Neural crest cell (in vitro differentiated cells): ENCODE measurements around the gene C14orf180. TPM values are rescaled to one million over a fixed set of nuclear protein-coding genes. Genes with fewer than 3 reads are reported as not detected.

Experiments
- DNase-seq: peaks from one replicate; pipeline ENCODE4 v3.0.0; 2021; ENCODE audit warnings: low read depth, mixed read lengths, low spot score
- H3K27ac Mint-ChIP-seq: one replicate; pipeline ENCODE4 v1.8.0; 2021; ENCODE audit warnings: mild to moderate bottlenecking, mixed read lengths; ENCODE audit not compliant: unreplicated experiment
- H3K27me3 Mint-ChIP-seq: 2 replicates; pipeline ENCODE4 v1.8.0; 2021; ENCODE audit warnings: low read depth, mild to moderate bottlenecking, mixed read lengths
- H3K36me3 Mint-ChIP-seq: 2 replicates; pipeline ENCODE4 v1.8.0; 2021; ENCODE audit warnings: low read depth, mild to moderate bottlenecking, mixed read lengths
- H3K4me1 Mint-ChIP-seq: 2 replicates; pipeline ENCODE4 v1.8.0; 2021; ENCODE audit warnings: mixed read lengths
- H3K4me3 Mint-ChIP-seq: one replicate; pipeline ENCODE4 v1.8.0; 2021; ENCODE audit warnings: mild to moderate bottlenecking, mixed read lengths
- H3K9me3 Mint-ChIP-seq: 2 replicates; pipeline ENCODE4 v1.8.0; 2021; ENCODE audit warnings: mixed read lengths
- total RNA-seq: library from RNA; stranded (reverse); gene quantifications from 2 replicates; pipeline ENCODE4 v1.2.1, GENCODE V29; 2021
- TF ChIP-seq, protein P1 (sequence below): fragments of 200-600 bp; sonication (generic); conservative IDR thresholded peaks from 2 replicates; pipeline ENCODE4 v1.5.0; 2021; ENCODE audit warnings: antibody characterized with exemption, mild to moderate bottlenecking

C14orf180 gene
- total RNA-seq, 1 donor from 2014 or later = not detected

DNA sequence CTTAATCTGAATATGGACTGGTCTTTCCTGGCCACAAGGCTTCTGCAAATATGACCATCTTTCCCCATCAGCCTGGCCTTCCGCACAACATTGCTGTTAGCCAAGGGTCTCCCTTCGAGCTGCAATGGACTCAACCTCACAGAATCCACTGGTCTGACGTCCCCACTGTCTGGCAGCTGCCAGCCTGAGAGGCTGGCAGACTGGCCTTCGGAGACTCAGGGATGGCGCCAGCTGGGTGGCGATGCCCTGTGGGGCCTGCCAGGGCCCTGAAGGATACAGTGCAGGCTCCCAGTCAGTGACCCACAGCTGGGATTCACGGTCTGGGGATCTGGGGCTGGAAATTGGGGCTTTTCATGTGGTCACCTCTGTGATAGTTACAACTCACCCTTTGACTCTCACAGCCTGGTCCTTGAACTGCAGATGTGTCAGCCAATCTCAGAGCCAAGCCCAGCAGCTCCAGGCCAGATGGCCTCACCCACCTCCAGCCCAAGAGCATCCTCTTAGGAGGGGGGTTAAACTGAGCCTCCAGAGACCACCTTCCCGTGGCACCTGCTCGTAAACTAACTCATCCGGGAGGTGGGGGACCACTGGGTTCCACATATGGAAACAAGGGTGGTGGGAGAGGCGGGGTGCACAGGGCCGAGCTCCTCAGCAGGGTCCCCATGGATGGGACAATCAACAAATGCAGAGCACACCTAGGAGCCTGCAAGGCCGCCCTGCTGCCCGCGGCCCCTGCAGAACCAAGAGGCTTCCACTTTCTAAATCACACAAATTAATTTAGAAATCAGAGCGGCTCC, 21.1 kb upstream of the C14orf180 start:
- Mint-ChIP-seq H3K4me1 (no peaks in the 10 kb centered on the region), H3K4me3 (no peak overlapping the region), H3K27ac (no peak overlapping the region), H3K27me3 (no peaks in the 10 kb centered on the region), H3K36me3 (no peaks in the 10 kb centered on the region), H3K9me3 (no peaks in the 10 kb centered on the region)
- DNase-seq = no peak
- TF ChIP-seq, protein P1, sequence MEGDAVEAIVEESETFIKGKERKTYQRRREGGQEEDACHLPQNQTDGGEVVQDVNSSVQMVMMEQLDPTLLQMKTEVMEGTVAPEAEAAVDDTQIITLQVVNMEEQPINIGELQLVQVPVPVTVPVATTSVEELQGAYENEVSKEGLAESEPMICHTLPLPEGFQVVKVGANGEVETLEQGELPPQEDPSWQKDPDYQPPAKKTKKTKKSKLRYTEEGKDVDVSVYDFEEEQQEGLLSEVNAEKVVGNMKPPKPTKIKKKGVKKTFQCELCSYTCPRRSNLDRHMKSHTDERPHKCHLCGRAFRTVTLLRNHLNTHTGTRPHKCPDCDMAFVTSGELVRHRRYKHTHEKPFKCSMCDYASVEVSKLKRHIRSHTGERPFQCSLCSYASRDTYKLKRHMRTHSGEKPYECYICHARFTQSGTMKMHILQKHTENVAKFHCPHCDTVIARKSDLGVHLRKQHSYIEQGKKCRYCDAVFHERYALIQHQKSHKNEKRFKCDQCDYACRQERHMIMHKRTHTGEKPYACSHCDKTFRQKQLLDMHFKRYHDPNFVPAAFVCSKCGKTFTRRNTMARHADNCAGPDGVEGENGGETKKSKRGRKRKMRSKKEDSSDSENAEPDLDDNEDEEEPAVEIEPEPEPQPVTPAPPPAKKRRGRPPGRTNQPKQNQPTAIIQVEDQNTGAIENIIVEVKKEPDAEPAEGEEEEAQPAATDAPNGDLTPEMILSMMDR = no peak

DNA sequence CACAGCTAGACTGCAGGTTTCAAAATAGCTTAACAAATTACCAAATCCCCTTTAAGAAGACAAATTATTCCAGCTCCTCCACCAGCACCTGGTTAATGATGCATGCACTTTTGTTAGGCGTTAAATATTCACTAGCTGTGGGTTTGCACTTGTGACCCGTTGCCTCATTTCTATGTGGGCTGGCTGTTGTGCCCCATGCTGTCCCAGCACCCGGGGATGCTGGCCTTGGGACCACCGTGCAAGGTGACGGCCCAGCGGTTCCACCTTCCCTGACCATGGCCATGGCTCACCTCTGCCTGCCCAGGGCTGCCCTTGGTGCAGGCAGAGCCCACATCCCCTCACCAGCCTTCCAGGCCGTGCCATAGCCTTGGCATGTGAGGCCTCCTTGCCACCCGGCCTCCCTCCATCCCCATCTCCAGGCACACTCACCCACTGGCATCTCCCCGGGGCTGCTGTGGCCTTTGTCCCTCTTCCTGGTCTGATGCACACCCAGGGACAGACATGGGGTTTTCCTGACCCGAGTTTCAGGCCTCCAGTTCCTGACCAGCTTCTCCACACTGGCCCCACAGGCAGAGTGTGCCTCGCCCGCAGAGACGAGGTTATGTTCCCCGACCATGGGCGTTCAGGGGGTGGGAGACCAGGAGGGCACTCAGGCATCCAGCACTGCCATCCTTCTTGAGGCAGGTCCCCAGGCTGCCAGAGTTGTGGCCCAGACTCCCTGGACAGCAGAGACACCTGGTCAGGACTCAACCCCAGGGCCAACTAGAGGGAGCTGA, 20.3 kb upstream of the C14orf180 start:
- H3K4me3 Mint-ChIP-seq = no peak overlapping the region
- no peaks in the 10 kb centered on the region for H3K36me3 Mint-ChIP-seq
- H3K27ac Mint-ChIP-seq = no peak overlapping the region
- H3K4me1 Mint-ChIP-seq = peaks cover 2% of the 10 kb centered on the region
- TF ChIP-seq, protein P1 = no peak
- DNase-seq = no peak
- no peaks in the 10 kb centered on the region for H3K27me3 Mint-ChIP-seq
- H3K9me3 Mint-ChIP-seq = no peaks in the 10 kb centered on the region

DNA sequence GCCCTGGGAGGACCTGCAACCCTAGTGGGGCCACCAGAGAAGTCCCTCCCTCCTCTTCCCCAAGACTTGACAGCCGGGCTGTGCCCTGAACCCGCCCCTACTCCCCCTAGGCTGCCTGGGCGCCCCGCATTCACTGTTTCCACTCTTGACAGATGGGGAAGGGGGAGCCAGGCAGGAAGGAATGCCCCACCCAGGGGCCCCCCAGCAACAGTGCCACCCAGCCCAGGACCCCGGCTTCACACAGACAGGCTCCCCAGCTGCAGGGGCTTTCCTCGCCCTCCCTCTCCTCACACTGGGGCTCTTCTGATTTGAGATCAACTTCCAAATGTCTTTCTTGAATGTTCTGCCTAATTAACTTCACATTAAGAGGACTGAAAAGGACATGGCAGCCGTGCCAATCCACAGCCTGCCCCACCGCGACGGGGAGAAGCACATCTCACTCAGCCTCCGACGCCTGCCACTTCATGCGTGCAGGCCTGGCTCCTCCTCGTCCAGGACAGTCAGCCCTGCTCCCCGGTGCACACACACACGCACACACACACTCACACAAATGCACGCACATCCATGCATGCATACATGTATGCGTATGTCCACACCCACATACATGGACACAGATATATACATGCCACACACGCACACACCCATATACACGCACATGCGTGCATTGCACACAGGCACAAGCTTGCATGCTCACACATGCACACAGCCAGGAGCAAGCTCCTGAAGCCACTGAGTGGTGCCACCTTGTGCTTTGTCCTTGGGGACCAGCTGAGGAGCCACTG, 19.6 kb upstream of the C14orf180 start:
- Mint-ChIP-seq H3K27ac (no peak overlapping the region), H3K4me1 (peaks cover 3% of the 10 kb centered on the region), H3K9me3 (no peaks in the 10 kb centered on the region)

DNA sequence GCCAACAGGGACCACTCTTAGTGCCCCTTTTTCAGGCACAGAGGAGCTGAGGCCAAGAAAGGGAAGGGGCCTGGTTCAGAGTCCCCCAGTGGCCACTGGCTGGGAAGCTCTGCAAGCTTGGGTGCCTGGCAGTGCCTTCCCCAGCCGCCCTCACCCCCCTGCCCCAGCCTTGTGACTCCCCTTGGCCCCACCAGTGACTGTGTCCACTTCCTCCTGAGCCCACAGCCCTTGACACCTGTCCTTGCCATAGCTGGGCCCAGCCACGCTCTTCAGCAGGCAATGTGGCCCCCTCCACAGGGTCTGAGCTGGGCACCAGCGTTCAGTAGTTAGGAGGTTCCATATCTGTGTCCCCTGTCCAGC, 19.0 kb upstream of the C14orf180 start:
- Mint-ChIP-seq H3K27ac (no peak overlapping the region), H3K4me1 (peaks cover 3% of the 10 kb centered on the region), H3K27me3 (no peaks in the 10 kb centered on the region), H3K4me3 (no peak overlapping the region), H3K9me3 (no peaks in the 10 kb centered on the region), H3K36me3 (no peaks in the 10 kb centered on the region)
- no peak for DNase-seq
- TF ChIP-seq, protein P1 = no peak

More for the DNA sequence above, 19.6 kb upstream of the C14orf180 start:
- TF ChIP-seq, protein P1 = no peak
- Mint-ChIP-seq H3K27me3 (no peaks in the 10 kb centered on the region), H3K4me3 (no peak overlapping the region), H3K36me3 (no peaks in the 10 kb centered on the region)
- DNase-seq = no peak

DNA sequence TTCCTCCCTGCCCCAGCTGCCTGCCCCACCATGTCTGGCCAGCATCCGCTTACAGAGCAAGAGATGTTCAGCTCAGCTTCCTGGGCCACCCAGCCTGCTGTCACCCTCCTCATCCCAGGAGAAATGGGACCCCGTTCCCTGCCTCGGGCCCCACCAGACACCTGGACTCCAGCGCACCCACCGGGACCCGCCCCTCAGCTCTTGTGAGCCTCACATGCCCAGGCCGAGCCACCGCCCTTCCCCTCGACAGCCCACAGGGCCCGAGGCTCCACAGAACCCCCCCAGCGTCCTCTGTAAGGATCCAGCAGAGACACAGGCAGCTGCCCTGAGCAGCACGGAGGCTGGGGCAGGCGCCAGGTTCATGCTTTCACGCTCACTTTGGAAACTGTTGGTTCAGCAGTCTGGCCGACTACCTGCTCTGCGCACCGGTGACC, 18.4 kb upstream of the C14orf180 start:
- Mint-ChIP-seq H3K4me1 (peaks cover 3% of the 10 kb centered on the region), H3K4me3 (no peak overlapping the region), H3K27ac (no peak overlapping the region), H3K36me3 (no peaks in the 10 kb centered on the region), H3K27me3 (no peaks in the 10 kb centered on the region), H3K9me3 (no peaks in the 10 kb centered on the region)
- TF ChIP-seq, protein P1 = no peak
- no peak for DNase-seq
